ENCODE measurements around the gene ITGA5. TPM values are rescaled to one million over a fixed set of nuclear protein-coding genes. Genes with fewer than 3 reads are reported as not detected.

Gene ITGA5
- total RNA-seq, 1 experiment from 2014 or later = 12.2 TPM

- no peak overlapping the region for H3K18ac ChIP-seq (ENCODE audit: insufficient read length, low read depth, low read length)
- Mint-ChIP-seq H3K9me3 (no peaks in the 10 kb centered on the region), H3K4me3 (no peak overlapping the region), H3K27ac (no peak overlapping the region), H3K4me1 (peaks cover 14 to 15% of the 10 kb centered on the region in 2 experiments), H3K27me3 (ENCODE audit: low read depth) (peaks cover 10% of the 10 kb centered on the region), H3K36me3 (ENCODE audit: insufficient read depth in 1 of 3, low read depth in 3 of 3) (peaks cover 0 to 6% (median 5%) of the 10 kb centered on the region in 3 experiments; a peak in 2 of 7 replicates)
- H2BK12ac ChIP-seq (ENCODE audit: insufficient read length, low read depth, low read length) = no peak overlapping the region
- H3K4me2 ChIP-seq (ENCODE audit: insufficient read depth, insufficient read length, low read length) = no peak overlapping the region
- WGBS (ENCODE audit: extremely low coverage, insufficient read length, low lambda C conversion rate) = no CpG with 5 or more reads among the region's 4 CpGs
- H2BK5ac ChIP-seq (ENCODE audit: insufficient read length, low read length) = no peak overlapping the region
- no peak overlapping the region for H2BK15ac ChIP-seq (ENCODE audit: low read depth, low read length)
- no peaks in the 10 kb centered on the region for H3K9me3 ChIP-seq (ENCODE audit: control insufficient read depth, low read depth, low read length)
- no peak overlapping the region for H3K27ac ChIP-seq (ENCODE audit: insufficient read length, low read depth, low read length)
- no peaks in the 10 kb centered on the region for H3K23me2 ChIP-seq (ENCODE audit: insufficient read length, low read depth, low read length, poor library complexity, severe bottlenecking)
- no peaks in the 10 kb centered on the region for H3K4me1 ChIP-seq (ENCODE audit: insufficient read depth, low read length)
- TF ChIP-seq CTCF (conservative IDR thresholded peaks at IDR 0.05) = no peak
- no peaks in the 10 kb centered on the region for H3K79me2 ChIP-seq (ENCODE audit: insufficient read depth, low read length)
- no peak overlapping the region for H3K56ac ChIP-seq (ENCODE audit: insufficient read length, low read depth, low read length)
- H3K14ac ChIP-seq (ENCODE audit: insufficient read depth, low read length) = no peak overlapping the region
- H3K27me3 ChIP-seq (ENCODE audit: insufficient read depth, low read length) = no peaks in the 10 kb centered on the region; the same call in 1 of the 2 replicates
- H3K9ac ChIP-seq (ENCODE audit: extremely low read depth, insufficient read length, low read length) = no peak overlapping the region
- no peak overlapping the region for H4K91ac ChIP-seq (ENCODE audit: insufficient read length, low read depth, low read length)
- no peak for DNase-seq
- no peaks in the 10 kb centered on the region for H3K79me1 ChIP-seq (ENCODE audit: insufficient read depth, low read depth, low read length, poor library complexity, severe bottlenecking)
- H3T11ph ChIP-seq (ENCODE audit: low read length) = no peak overlapping the region
- H3K23ac ChIP-seq (ENCODE audit: insufficient read length, low read depth, low read length) = no peak overlapping the region
- no peak overlapping the region for H4K8ac ChIP-seq (replicated peaks; ENCODE audit: insufficient read length, low read depth, low read length)
- H4K5ac ChIP-seq (ENCODE audit: insufficient read length, low read depth, low read length) = no peak overlapping the region
- H2BK120ac ChIP-seq (ENCODE audit: low read depth, low read length, poor library complexity, severe bottlenecking) = no peak overlapping the region
- no peak overlapping the region for H2AK5ac ChIP-seq (ENCODE audit: insufficient read length, low read length)
- H2AFZ ChIP-seq (ENCODE audit: low read length) = no peak overlapping the region
- no peak overlapping the region for H2BK20ac ChIP-seq (ENCODE audit: low read depth, low read length, poor library complexity, severe bottlenecking)
- no peak overlapping the region for H3K4ac ChIP-seq (ENCODE audit: low read depth, low read length)
- H4K20me1 ChIP-seq (ENCODE audit: control insufficient read depth, insufficient read depth, insufficient read length) = no peaks in the 10 kb centered on the region
These were observed 6.7 kb downstream of the ITGA5 start for GRCh38 chr12:54412348-54412747.
